Measurements from ENCODE around the gene GPHA2. TPM values are rescaled to one million over a fixed set of nuclear protein-coding genes. Genes with fewer than 3 reads are reported as not detected.

The GPHA2 gene
- 11.6 and 19.1 TPM in 2 replicates for total RNA-seq (2016; rRNA removed; fragmentation: Illumina TruSeq; extraction: Trizol)
- 5.4 and 8.4 TPM in 2 replicates for total RNA-seq (2016; cell fraction: cytosol; rRNA removed; fragmentation: Illumina TruSeq; extraction: Trizol; ENCODE audit: low read depth)
- 14.5 and 23.6 TPM in 2 replicates for total RNA-seq (2016; cell fraction: insoluble cytoplasmic fraction; rRNA removed; fragmentation: Illumina TruSeq; extraction: Trizol)
- 9.9 and 10.1 TPM in 2 replicates for total RNA-seq (2016; cell fraction: membrane; rRNA removed; fragmentation: Illumina TruSeq; extraction: Trizol)
- 16.1 and 16.5 TPM in 2 replicates for total RNA-seq (2016; cell fraction: nucleus; rRNA removed; fragmentation: Illumina TruSeq; extraction: Trizol)
- polyA plus RNA-seq (2011; rRNA removed), result 10.1 and 13.0 TPM in 2 replicates
- polyA plus RNA-seq (2011; cell fraction: cytosol; rRNA removed), result 9.1 and 24.9 TPM in 2 replicates
- 5.5 and 7.6 TPM in 2 replicates for polyA plus RNA-seq (2011; cell fraction: nucleus; rRNA removed)
- 4.9 and 6.7 TPM in 2 replicates for polyA plus RNA-seq (2012)
- 8.6 and 12.5 TPM in 2 replicates for polyA plus RNA-seq (2016; cell fraction: cytosol; fragmentation: Illumina TruSeq; extraction: Trizol; ENCODE audit: low read depth)
- 17.0 and 17.6 TPM in 2 replicates for polyA plus RNA-seq (2016; cell fraction: insoluble cytoplasmic fraction; fragmentation: Illumina TruSeq; extraction: Trizol; ENCODE audit: low read depth)
- 11.7 and 13.3 TPM in 2 replicates for polyA plus RNA-seq (2016; cell fraction: membrane; fragmentation: Illumina TruSeq; extraction: Trizol; ENCODE audit: low read depth)
- polyA plus RNA-seq (2016; cell fraction: nucleus; fragmentation: Illumina TruSeq; extraction: Trizol; ENCODE audit: insufficient read depth, low read depth), result 33.1 and 38.1 TPM in 2 replicates
- polyA minus RNA-seq (2011; rRNA and poly(A)+ RNA removed; ENCODE audit: low replicate concordance), result 18.7 TPM in 1 of 2 replicates, not detected in the other
- 2.4 TPM in 2 replicates for polyA minus RNA-seq (2011; cell fraction: cytosol; rRNA and poly(A)+ RNA removed)
- polyA minus RNA-seq (2011; cell fraction: nucleus; rRNA and poly(A)+ RNA removed), result 1.1 and 1.7 TPM in 2 replicates
- Bru-seq, nascent RNA, result percentile 51 among the genes with signal in this experiment
- percentile 63 among the genes with signal in this experiment for BruChase-seq, experiment 1, labeled RNA remaining after a 6-hour chase
- percentile 52 among the genes with signal in this experiment for BruChase-seq, experiment 2, labeled RNA remaining after a 2-hour chase
- long read RNA-seq, experiment 1, transcript GPHA2-201 (4 exons, 747 nt), result major isoform, 16 of 24 reads
- long read RNA-seq, experiment 1, partial matches to known transcripts, result 0 of 24 reads
- long read RNA-seq, experiment 1, other reads (novel, unspliced or antisense), result 2 of 24 reads
- long read RNA-seq, experiment 2, transcript GPHA2-201 (4 exons, 747 nt), result major isoform, 14 of 19 reads
- long read RNA-seq, experiment 2, partial matches to known transcripts, result 0 of 19 reads
- long read RNA-seq, experiment 2, other reads (novel, unspliced or antisense), result 3 of 19 reads

GRCh38 chr11:64935359-64936081 lies at the start of gene GPHA2:
Gene GPHA2, minus strand, starts transcription at chr11:64935893. Its CDS starts 433 bp downstream, at chr11:64935460.
- CTCF ChIA-PET (ENCODE audit: low intra/inter-chr PET ratio, low total read pairs), result no interaction called here
- TF ChIP-seq ZNF788 (CRISPR knock-in tag; IDR thresholded peaks at IDR 0.05; ENCODE audit: borderline replicate concordance) (peak; percentile 60; the same call in 1 of the 2 replicates), ZSCAN21 (CRISPR knock-in tag; IDR thresholded peaks at IDR 0.05; ENCODE audit: borderline replicate concordance) (peak; percentile 25; the same call in 1 of the 2 replicates), GABPB1 (CRISPR knock-in tag; IDR thresholded peaks at IDR 0.05) (no peak), ZBTB43 (CRISPR knock-in tag; conservative IDR thresholded peaks at IDR 0.05) (0 out of 2 replicates have a peak, but pooled peaks have one; percentile 38), HMGXB4 (CRISPR knock-in tag; IDR thresholded peaks at IDR 0.05; ENCODE audit: borderline replicate concordance in 1 of 2, low read depth in 1 of 2) (peak in 1 of 2 experiments; percentile 37; a peak in 1 of 4 replicates), ZNF574 (CRISPR knock-in tag; IDR thresholded peaks at IDR 0.05) (peak; percentile 51), DRAP1 (CRISPR knock-in tag; IDR thresholded peaks at IDR 0.05) (peak; percentile 97), PHF20 (CRISPR knock-in tag; IDR thresholded peaks at IDR 0.05) (0 out of 2 replicates have a peak, but pooled peaks have one; percentile 32), SOX5 (CRISPR knock-in tag; IDR thresholded peaks at IDR 0.05; ENCODE audit: borderline replicate concordance) (0 out of 2 replicates have a peak, but pooled peaks have one; percentile 7)

More at GRCh38 chr11:64935359-64936081, at the start of gene GPHA2:
- H3K9ac ChIP-seq (ENCODE audit: insufficient read depth, low read depth, low read length), result peak within 1 kb of the TSS; percentile 66
- 15% methylated on average over 13 of the region's 14 CpGs for WGBS (ENCODE audit: low lambda C conversion rate)
- H3K4me3 ChIP-seq (replicated peaks in 1 of 3; ENCODE audit: insufficient read depth in 1 of 3, low read depth in 2 of 3, low read length in 3 of 3), result peak within 1 kb of the TSS; percentile 52 to 71 (median 52); a peak in 5 of 6 replicates
- H2AFZ ChIP-seq (ENCODE audit: low read length), result no peak within 1 kb of the TSS
- no peaks in the 10 kb centered on the region for H3K9me3 ChIP-seq (ENCODE audit: low read length)
- POLR2A ChIA-PET, result interaction anchor here (0.7 to 4.7 kb wide), 16 partner anchors 11 to 187 kb away, joined by 3 to 40 read pairs (median 4); partner anchors contain the start of genes ARL2, ATG2A, BATF2 and FAU
- BruUV-seq (replicated peaks), result no TSS peak
- no peaks in the 10 kb centered on the region for H3K79me2 ChIP-seq (ENCODE audit: insufficient read depth, low read length)
- H3K4me2 ChIP-seq (ENCODE audit: low read depth, low read length), result peak within 1 kb of the TSS; percentile 97
- peaks cover 39% of the 10 kb centered on the region for H3K4me1 ChIP-seq (ENCODE audit: insufficient read depth, low read length)
- DNase-seq (ENCODE audit: low spot score) (peak; percentile 68), FAIRE-seq (peak; percentile 58), ATAC-seq (peak; percentile 77)
- in situ Hi-C loops (cut with HindIII; ENCODE audit: extremely low pct_ligation_motif_present, low pct_unique_long_range_greater_than_20kb) (no loop called here), intact Hi-C loops (cut with micrococcal nuclease; ENCODE audit: unreplicated experiment) (loop anchor here (2.0 kb wide), 1 partner anchor 61 kb away; the partner anchor contains the start of gene BATF2)
- no peaks in the 10 kb centered on the region for H4K20me1 ChIP-seq (ENCODE audit: insufficient read depth, low read length)
- peaks cover 0 to 1% of the 10 kb centered on the region in 2 experiments; a peak in 1 of 5 replicates for H3K36me3 ChIP-seq (replicated peaks in 1 of 2; ENCODE audit: control insufficient read depth in 1 of 2, insufficient read depth in 2 of 2, low read length in 2 of 2)
- peaks cover 0 to 7% of the 10 kb centered on the region in 2 experiments; a peak in 3 of 5 replicates for H3K27me3 ChIP-seq (ENCODE audit: control insufficient read depth in 1 of 2, insufficient read depth in 2 of 2, low read length in 2 of 2)
- peak within 1 kb of the TSS; percentile 12 for H3K27ac ChIP-seq (ENCODE audit: extremely low read length, insufficient read depth, low read length)

All from HepG2 (cell line).